Uterus (tissue), 4 donors: ENCODE data around the gene LENG8. TPM values are rescaled to one million over a fixed set of nuclear protein-coding genes. Genes with fewer than 3 reads are reported as not detected.

Experiments
- DNase-seq, 2 donors: peaks; one replicate each; pipeline ENCODE4 v3.0.0-alpha.2; 2019 to 2020
- H3K27ac ChIP-seq, 2 donors: fragments of 200-600 bp; sonication (generic); 1 replicate in 1 of 2; 2 replicates in 1 of 2; pipeline ENCODE4 v1.5.1; 2016 to 2018
- H3K27me3 ChIP-seq, 2 donors: fragments of 200-600 bp; sonication (generic); one replicate each; pipeline ENCODE4 v1.5.1; 2018 to 2019; ENCODE audit warnings: control low read depth in 1 of 2
- H3K36me3 ChIP-seq, 2 donors: fragments of 200-600 bp; sonication (generic); one replicate each; pipeline ENCODE4 v1.5.1; 2019; ENCODE audit warnings: control low read depth in 1 of 2
- H3K4me1 ChIP-seq, 2 donors: fragments of 200-600 bp; sonication (generic); one replicate each; pipeline ENCODE4 v1.5.1; 2018 to 2019; ENCODE audit warnings: control low read depth in 1 of 2
- H3K4me3 ChIP-seq, 2 donors: fragments of 200-600 bp; sonication (generic); 1 replicate in 1 of 2; 2 replicates in 1 of 2; pipeline ENCODE4 v1.5.1; 2018 to 2019; ENCODE audit warnings: mild to moderate bottlenecking in 1 of 2
- H3K9me3 ChIP-seq, 2 donors: fragments of 200-600 bp; sonication (generic); one replicate each; pipeline ENCODE4 v1.5.1; 2019; ENCODE audit warnings: control low read depth in 1 of 2
- CTCF ChIP-seq, 4 experiments: fragments of 200-600 bp in 2 of 4; fragments of 450-650 bp in 2 of 4; sonication (generic) in 2 of 4; IDR thresholded peaks; one replicate each; pipeline ENCODE4 v1.5.1; 2016 to 2019; ENCODE audit warnings: antibody characterized with exemption in 4 of 4, mild to moderate bottlenecking in 2 of 4, moderate library complexity in 1 of 4
- POLR2A ChIP-seq, 2 donors: fragments of 450-650 bp; IDR thresholded peaks; one replicate each; pipeline ENCODE4 v1.6.1; 2016; ENCODE audit warnings: antibody characterized with exemption in 2 of 2, mild to moderate bottlenecking in 1 of 2, moderate library complexity in 1 of 2
- intact Hi-C: fragments of 100-400 bp; cut with DNase I; formaldehyde crosslinking; loops from one replicate; pipeline ENCODE4 v1.15.1; 2023; ENCODE audit warnings: low total_unique reads
- total RNA-seq, 4 donors: library from RNA; depleted of rRNA in 3 of 4; stranded (reverse); fragments of >200 nt in 3 of 4; gene quantifications; one replicate each; pipeline versions ENCODE4 v1.1.0 to v1.2.4, GENCODE V29; 2014 to 2023
- donor health status: DM: yes; HTN: yes; CAD: no.

LENG8 gene
- total RNA-seq, 4 donors from 2014 or later: 58.1 to 275 (median 91.4) TPM

GRCh38 chr19:54475706-54476105 is 26.7 kb downstream of the LENG8 start:
- DNase-seq: no peak
- Histone ChIP-seq H3K9me3 (no peaks in the 10 kb centered on the region), H3K4me3 (no peak overlapping the region), H3K4me1 (no peaks in the 10 kb centered on the region), H3K36me3 (no peaks in the 10 kb centered on the region), H3K27me3 (peaks cover 0 to 1% of the 10 kb centered on the region in 2 donors), H3K27ac (no peak overlapping the region)
- intact Hi-C loops: no loop called here
- no peak for TF ChIP-seq CTCF (IDR thresholded peaks at IDR 0.05)

GRCh38 chr19:54477650-54478049 is 28.7 kb downstream of the LENG8 start:
- DNase-seq: no peak
- H3K36me3 ChIP-seq: no peaks in the 10 kb centered on the region
- intact Hi-C loops: no loop called here
- H3K27me3 ChIP-seq: no peaks in the 10 kb centered on the region
- no peak overlapping the region for H3K4me3 ChIP-seq
- no peaks in the 10 kb centered on the region for H3K9me3 ChIP-seq
- TF ChIP-seq CTCF (IDR thresholded peaks at IDR 0.05) (no peak), POLR2A (IDR thresholded peaks at IDR 0.05) (no peak)
- no peaks in the 10 kb centered on the region for H3K4me1 ChIP-seq
- no peak overlapping the region for H3K27ac ChIP-seq

- H3K27ac ChIP-seq: no peak overlapping the region
- H3K4me1 ChIP-seq: no peaks in the 10 kb centered on the region
- TF ChIP-seq POLR2A (IDR thresholded peaks at IDR 0.05): no peak
- TF ChIP-seq CTCF (IDR thresholded peaks at IDR 0.05): peak in 2 of 4 experiments; percentile 28 to 31
- no peak overlapping the region for H3K4me3 ChIP-seq
- H3K27me3 ChIP-seq: no peaks in the 10 kb centered on the region
- no peak for DNase-seq
- no peaks in the 10 kb centered on the region for H3K9me3 ChIP-seq
- H3K36me3 ChIP-seq: no peaks in the 10 kb centered on the region
- intact Hi-C loops: no loop called here
These were observed 29.8 kb downstream of the LENG8 start for GRCh38 chr19:54478677-54479266.

GRCh38 chr19:54480051-54480450 is 31.1 kb downstream of the LENG8 start:
- TF ChIP-seq CTCF (IDR thresholded peaks at IDR 0.05) (no peak), POLR2A (IDR thresholded peaks at IDR 0.05) (no peak)
- no peaks in the 10 kb centered on the region for H3K4me1 ChIP-seq
- no peak overlapping the region for H3K4me3 ChIP-seq
- no peaks in the 10 kb centered on the region for H3K27me3 ChIP-seq
- no peak overlapping the region for H3K27ac ChIP-seq
- H3K36me3 ChIP-seq: no peaks in the 10 kb centered on the region
- intact Hi-C loops: no loop called here
- H3K9me3 ChIP-seq: no peaks in the 10 kb centered on the region
- no peak for DNase-seq

GRCh38 chr19:54481326-54481930 is 32.4 kb downstream of the LENG8 start:
- no peak overlapping the region for H3K27ac ChIP-seq
- no peaks in the 10 kb centered on the region for H3K4me1 ChIP-seq
- no peaks in the 10 kb centered on the region for H3K27me3 ChIP-seq
- H3K4me3 ChIP-seq: no peak overlapping the region
- no peak for TF ChIP-seq POLR2A (IDR thresholded peaks at IDR 0.05)
- peak; percentile 20 to 55 (median 40) for TF ChIP-seq CTCF (IDR thresholded peaks at IDR 0.05)
- no peaks in the 10 kb centered on the region for H3K36me3 ChIP-seq
- DNase-seq: no peak
- intact Hi-C loops: no loop called here
- H3K9me3 ChIP-seq: no peaks in the 10 kb centered on the region
